GM23248 (cell line): ENCODE results near the gene GRB10. TPM values are rescaled to one million over a fixed set of nuclear protein-coding genes. Genes with fewer than 3 reads are reported as not detected.

ENCODE experiments used
- DNase-seq: peaks from one replicate; pipeline ENCODE4 v3.0.0-alpha.2; 2015
- H2AFZ ChIP-seq: fragments of 200-600 bp; sonication (generic); 2 replicates; pipeline ENCODE4 v1.6.1; 2016; ENCODE audit warnings: antibody characterized with exemption
- H3F3A ChIP-seq: fragments of 200-600 bp; sonication (generic); 2 replicates; pipeline ENCODE4 v1.6.1; 2016; ENCODE audit warnings: mild to moderate bottlenecking, antibody characterized with exemption, mixed run types; ENCODE audit not compliant: insufficient read depth
- H3K27ac ChIP-seq: fragments of 200-600 bp; sonication (generic); 2 replicates; pipeline ENCODE4 v1.5.1; 2016; ENCODE audit warnings: mild to moderate bottlenecking
- H3K27me3 ChIP-seq: fragments of 200-600 bp; sonication (generic); replicated peaks from 2 replicates; pipeline ENCODE4 v1.6.1; 2016; ENCODE audit warnings: mild to moderate bottlenecking; ENCODE audit not compliant: insufficient read depth
- H3K36me3 ChIP-seq: fragments of 200-600 bp; sonication (generic); 2 replicates; pipeline ENCODE4 v1.6.1; 2016; ENCODE audit warnings: low read depth, mild to moderate bottlenecking
- H3K4me1 ChIP-seq: fragments of 200-600 bp; sonication (generic); 2 replicates; pipeline ENCODE4 v1.6.1; 2016; ENCODE audit warnings: mild to moderate bottlenecking; ENCODE audit not compliant: insufficient read depth
- H3K4me2 ChIP-seq: fragments of 200-600 bp; sonication (generic); one replicate; pipeline ENCODE4 v1.6.1; 2016; ENCODE audit warnings: mild to moderate bottlenecking; ENCODE audit not compliant: unreplicated experiment
- H3K4me3 ChIP-seq: fragments of 200-600 bp; sonication (generic); 2 replicates; pipeline ENCODE4 v1.5.1; 2016; ENCODE audit warnings: mild to moderate bottlenecking
- H3K79me2 ChIP-seq: fragments of 200-600 bp; sonication (generic); 2 replicates; pipeline ENCODE4 v1.6.1; 2016; ENCODE audit warnings: mild to moderate bottlenecking; ENCODE audit not compliant: insufficient read depth
- H3K9ac ChIP-seq: fragments of 200-600 bp; sonication (generic); 2 replicates; pipeline ENCODE4 v1.6.1; 2016; ENCODE audit warnings: mild to moderate bottlenecking
- H3K9me2 ChIP-seq: fragments of 200-600 bp; sonication (generic); 2 replicates; pipeline ENCODE4 v1.6.1; 2016; ENCODE audit warnings: mixed run types, mild to moderate bottlenecking, moderate library complexity; ENCODE audit not compliant: insufficient read depth
- H3K9me3 ChIP-seq: fragments of 200-600 bp; sonication (generic); one replicate; pipeline ENCODE4 v1.6.1; 2017; ENCODE audit warnings: low read depth
- H4K20me1 ChIP-seq: fragments of 200-600 bp; sonication (generic); 2 replicates; pipeline ENCODE4 v1.6.0; 2016; ENCODE audit not compliant: insufficient read depth
- EZH2 ChIP-seq: fragments of 200-600 bp; sonication (generic); IDR thresholded peaks from 2 replicates; pipeline ENCODE4 v1.6.1; 2018; ENCODE audit warnings: antibody characterized with exemption, mild to moderate bottlenecking; ENCODE audit not compliant: insufficient read depth, poor library complexity, severe bottlenecking
- EZH2phosphoT487 ChIP-seq: fragments of 200-600 bp; sonication (generic); IDR thresholded peaks from 2 replicates; pipeline ENCODE4 v1.6.1; 2018; ENCODE audit warnings: antibody characterized with exemption, moderate library complexity, mild to moderate bottlenecking, low read depth; ENCODE audit not compliant: insufficient read depth
- WGBS, 2 experiments: methylation state at CpG; one replicate each; pipeline ENCODE4 v1.1.6; 2015 to 2017; ENCODE audit warnings: low lambda C conversion rate in 2 of 2, low coverage in 1 of 2; ENCODE audit errors: missing lambda C conversion rate in 2 of 2; 5-methylcytosine and 5-hydroxymethylcytosine counted together
- in situ Hi-C: fragments of 300-500 bp; cut with MboI; formaldehyde crosslinking; loops from 2 replicates; pipeline ENCODE4 v1.15.0; 2020
- polyA plus RNA-seq: library from polyadenylated mRNA; unstranded; fragments of >200 nt; fragmentation: Nextera tagmentation; extraction: Ambion mirVana; gene quantifications from 2 replicates; pipeline ENCODE4 v1.2.1, GENCODE V29; 2016
- total RNA-seq: library from RNA; depleted of rRNA; stranded (reverse); fragments of >200 nt; shearing (Covaris generic); gene quantifications from 2 replicates; pipeline ENCODE4 v1.2.3, GENCODE V29; 2014; rRNA removed

Gene GRB10
- total RNA-seq (24.0 and 25.9 TPM in 2 replicates), polyA plus RNA-seq (12.8 and 12.9 TPM in 2 replicates)

- Histone ChIP-seq H3K79me2 (peaks cover 95% of the 10 kb centered on the region), H2AFZ (peak within 1 kb of the TSS; percentile 46; the same call in 1 of the 2 replicates), H3K27me3 (no peaks in the 10 kb centered on the region), H3K4me1 (no peaks in the 10 kb centered on the region), H3K9me3 (no peaks in the 10 kb centered on the region), H3K9ac (peak within 1 kb of the TSS; percentile 51), H3K27ac (no peak within 1 kb of the TSS), H3K9me2 (no peaks in the 10 kb centered on the region), H4K20me1 (peaks cover 19% of the 10 kb centered on the region; the same call in 1 of the 2 replicates), H3K36me3 (no peaks in the 10 kb centered on the region), H3F3A (peaks cover 5% of the 10 kb centered on the region; the same call in 1 of the 2 replicates), H3K4me3 (peak within 1 kb of the TSS; percentile 74), H3K4me2 (peak within 1 kb of the TSS; percentile 73)
- DNase-seq = peak; percentile 76
- no peak for TF ChIP-seq EZH2phosphoT487
- no peak for TF ChIP-seq EZH2
- in situ Hi-C loops = no loop called here
- 36 to 57% methylated on average over 39 to 92 of the region's 95 CpGs for WGBS, 2 experiments
These were observed at the start of gene GRB10 for GRCh38 chr7:50782375-50783208. TSS of gene GRB10 (minus strand) at chr7:50782896. CDS start at chr7:50732322, 50,574 bp downstream.

DNA sequence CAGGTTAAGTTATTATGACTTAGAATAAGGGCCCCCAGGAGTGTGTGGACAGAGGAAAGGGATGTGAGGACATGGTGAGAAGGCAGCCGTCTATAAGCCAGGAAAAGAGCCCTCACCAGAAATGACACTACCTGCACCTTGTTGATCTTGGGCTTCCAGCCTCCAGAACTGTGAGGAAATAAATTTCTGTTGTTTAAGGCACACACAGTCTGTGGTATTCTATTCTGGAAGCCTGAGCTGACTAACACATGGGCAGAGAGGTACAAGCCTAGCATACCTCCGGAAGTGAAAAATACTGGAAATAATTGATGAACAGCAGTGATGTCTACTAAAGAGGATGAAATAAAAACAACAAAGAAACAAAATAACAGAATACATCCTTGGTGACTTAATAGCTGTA is 46.1 kb upstream of the GRB10 start:
- TF ChIP-seq EZH2 (no peak), EZH2phosphoT487 (no peak)
- Histone ChIP-seq H3K4me3 (no peak overlapping the region), H3K27ac (no peak overlapping the region), H4K20me1 (no peaks in the 10 kb centered on the region), H3F3A (peaks cover 7% of the 10 kb centered on the region; the same call in 1 of the 2 replicates), H3K79me2 (no peaks in the 10 kb centered on the region), H3K4me2 (no peak overlapping the region), H3K9me2 (no peaks in the 10 kb centered on the region), H3K9me3 (no peaks in the 10 kb centered on the region), H3K27me3 (no peaks in the 10 kb centered on the region), H3K36me3 (no peaks in the 10 kb centered on the region), H2AFZ (no peak overlapping the region), H3K9ac (no peak overlapping the region), H3K4me1 (peaks cover 27% of the 10 kb centered on the region)
- DNase-seq = no peak
- WGBS, 2 experiments = 83 to 91% methylated on average over 2 of the region's 2 CpGs
- in situ Hi-C loops = no loop called here

DNA sequence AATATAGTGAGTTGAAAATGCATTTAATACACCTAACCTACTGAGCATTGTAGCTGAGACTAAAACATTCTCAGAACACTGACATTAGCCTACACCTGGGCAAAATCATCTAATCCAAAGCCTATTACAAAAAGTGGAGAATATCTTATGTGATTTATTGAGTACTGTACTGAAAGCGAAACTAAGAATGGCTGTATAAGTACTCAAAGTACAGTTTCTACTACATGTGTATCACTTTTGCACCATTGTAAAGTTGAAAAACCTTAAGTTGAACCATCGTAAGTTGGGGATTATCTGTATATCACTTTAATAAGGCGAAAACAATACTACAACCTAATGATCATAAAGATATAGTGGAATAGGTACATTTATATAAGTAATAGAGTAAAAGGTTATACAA is 45.4 kb upstream of the GRB10 start:
- no peaks in the 10 kb centered on the region for H3K36me3 ChIP-seq
- H3K9me2 ChIP-seq = no peaks in the 10 kb centered on the region
- H3K79me2 ChIP-seq = no peaks in the 10 kb centered on the region
- H3K9ac ChIP-seq = no peak overlapping the region
- TF ChIP-seq EZH2 (no peak), EZH2phosphoT487 (no peak)
- H3K4me2 ChIP-seq = no peak overlapping the region
- H4K20me1 ChIP-seq = no peaks in the 10 kb centered on the region
- no peak overlapping the region for H2AFZ ChIP-seq
- no peaks in the 10 kb centered on the region for H3K27me3 ChIP-seq
- H3K27ac ChIP-seq = no peak overlapping the region
- 91 to 92% methylated on average over 3 of the region's 3 CpGs for WGBS, 2 experiments
- DNase-seq = no peak
- peaks cover 9% of the 10 kb centered on the region for H3F3A ChIP-seq
- in situ Hi-C loops = no loop called here
- H3K4me3 ChIP-seq = no peak overlapping the region
- H3K9me3 ChIP-seq = no peaks in the 10 kb centered on the region
- peaks cover 25% of the 10 kb centered on the region for H3K4me1 ChIP-seq

DNA sequence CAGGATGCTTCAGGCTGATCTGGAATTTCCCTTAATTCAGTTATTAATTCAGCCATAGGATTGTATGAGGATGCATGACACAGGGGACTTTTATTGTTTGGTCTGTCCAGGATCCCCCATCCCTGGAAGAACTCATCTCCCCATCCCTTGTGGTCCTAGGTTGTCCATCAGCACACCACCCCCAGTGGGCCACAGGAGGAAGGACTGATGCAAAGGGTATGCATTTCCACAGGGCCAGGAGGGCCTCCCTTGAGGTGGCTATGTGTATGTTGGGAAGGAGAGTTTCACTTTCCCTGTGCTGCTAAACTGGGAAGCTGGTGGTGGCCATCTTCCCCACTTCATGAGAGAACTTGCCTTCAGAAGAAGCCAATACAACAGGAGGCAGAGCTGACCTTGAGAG is 44.6 kb upstream of the GRB10 start:
- Histone ChIP-seq H2AFZ (no peak overlapping the region), H3K9me3 (no peaks in the 10 kb centered on the region), H3K4me3 (no peak overlapping the region), H3F3A (peaks cover 17% of the 10 kb centered on the region), H3K27me3 (no peaks in the 10 kb centered on the region), H3K9ac (no peak overlapping the region), H3K79me2 (no peaks in the 10 kb centered on the region), H3K27ac (0 out of 2 replicates have a peak overlapping the region, but pooled peaks have one; percentile 19), H3K4me2 (no peak overlapping the region), H3K9me2 (no peaks in the 10 kb centered on the region), H3K4me1 (peaks cover 25% of the 10 kb centered on the region), H4K20me1 (no peaks in the 10 kb centered on the region), H3K36me3 (no peaks in the 10 kb centered on the region)
- TF ChIP-seq EZH2 (no peak), EZH2phosphoT487 (no peak)
- in situ Hi-C loops = no loop called here
- no peak for DNase-seq
